Stimulated activated CD4-positive, alpha-beta T cell treated with anti-CD3 and anti-CD28 coated beads, Interleukin-1b, Interleukin-23, amount 100 ng/mL, for 24 hours (primary cell): Measurements from ENCODE around the gene SAMD4A.
"Not testable (repeated sequence)": the region's sequence is repeated elsewhere in the genome, so short reads cannot be mapped to it uniquely, and the experiment has no call there.

Experiments
- DNase-seq, 4 experiments: peaks; one replicate each; pipeline ENCODE4 v3.0.0-alpha.2; 2020; ENCODE audit warnings: low read depth in 4 of 4, low spot score in 1 of 4

SAMD4A gene

GRCh38 chr14:54796961-54797360, 230.0 kb downstream of the SAMD4A start:
- no peak for DNase-seq

- no peak for DNase-seq
These were observed 230.6 kb downstream of the SAMD4A start for GRCh38 chr14:54797556-54797955.

- no peak for DNase-seq
These were observed 231.1 kb downstream of the SAMD4A start for GRCh38 chr14:54797986-54798385.

DNA sequence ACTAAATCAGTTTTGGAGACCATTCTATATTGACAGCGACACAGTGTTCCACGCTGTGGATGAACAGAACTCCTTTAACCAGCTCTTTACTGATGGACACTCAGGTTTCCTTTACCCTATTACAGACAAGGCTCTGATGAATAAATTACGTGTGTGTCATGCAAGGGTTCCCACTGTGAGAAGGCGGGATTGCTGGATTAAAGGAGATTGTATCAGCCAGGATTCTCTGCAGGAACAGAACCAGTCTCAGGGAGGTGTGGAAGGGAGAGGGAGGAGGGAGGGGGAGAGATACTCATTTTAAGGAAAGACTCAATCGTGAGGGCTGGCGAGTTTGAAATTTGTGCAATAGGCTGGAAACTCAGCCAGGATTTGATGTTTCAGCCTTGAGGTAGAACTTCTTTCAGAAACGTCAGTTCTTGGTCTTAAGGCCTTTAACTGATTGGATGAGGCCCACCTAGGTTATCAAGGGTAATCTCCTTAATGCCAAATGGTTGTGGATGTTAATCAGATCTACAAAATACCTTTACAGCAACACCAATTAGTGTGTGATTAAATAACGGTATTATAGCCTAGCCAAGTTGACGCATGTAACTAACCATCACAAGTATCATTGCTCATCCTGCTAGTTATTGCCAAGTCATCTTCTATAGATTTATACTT, 231.7 kb downstream of the SAMD4A start:
- no peak for DNase-seq

DNA sequence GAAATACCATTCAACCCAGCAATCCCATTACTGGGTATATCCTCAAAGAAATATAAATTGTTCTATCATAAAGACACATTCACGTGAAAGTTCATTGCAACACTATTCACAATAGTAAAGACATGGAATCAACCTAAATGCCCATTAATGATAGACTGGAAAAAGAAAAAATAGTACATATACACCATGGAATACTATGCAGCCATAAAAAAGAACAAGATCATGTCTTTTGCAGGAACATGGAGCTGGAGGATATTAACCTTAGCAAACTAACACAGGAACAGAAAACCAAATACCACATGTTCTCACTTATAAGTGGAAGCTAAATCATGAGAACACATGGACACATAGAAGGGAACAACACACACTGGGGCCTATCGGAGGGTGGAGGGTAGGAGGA, 234.6 kb downstream of the SAMD4A start:
- not testable (repeated sequence) for DNase-seq

DNA sequence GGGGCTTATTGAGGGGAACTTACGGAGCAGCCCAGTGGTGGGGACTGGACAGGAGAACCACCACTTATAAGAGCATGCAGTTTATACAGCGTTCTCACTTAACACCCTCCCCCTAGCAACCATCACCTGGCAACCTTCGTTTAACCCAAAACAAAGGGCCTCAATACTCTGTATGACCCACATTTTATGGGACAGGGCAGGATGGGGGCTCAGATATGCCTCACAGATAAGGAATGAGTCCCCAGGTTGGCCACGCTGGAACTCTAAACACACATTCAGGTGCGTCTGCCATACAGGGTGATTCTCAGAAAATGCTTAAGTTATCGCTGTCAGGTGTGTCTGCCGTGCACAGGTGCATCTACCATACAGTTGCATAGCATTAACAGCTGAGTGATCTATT, 236.5 kb downstream of the SAMD4A start:
- no peak for DNase-seq

DNA sequence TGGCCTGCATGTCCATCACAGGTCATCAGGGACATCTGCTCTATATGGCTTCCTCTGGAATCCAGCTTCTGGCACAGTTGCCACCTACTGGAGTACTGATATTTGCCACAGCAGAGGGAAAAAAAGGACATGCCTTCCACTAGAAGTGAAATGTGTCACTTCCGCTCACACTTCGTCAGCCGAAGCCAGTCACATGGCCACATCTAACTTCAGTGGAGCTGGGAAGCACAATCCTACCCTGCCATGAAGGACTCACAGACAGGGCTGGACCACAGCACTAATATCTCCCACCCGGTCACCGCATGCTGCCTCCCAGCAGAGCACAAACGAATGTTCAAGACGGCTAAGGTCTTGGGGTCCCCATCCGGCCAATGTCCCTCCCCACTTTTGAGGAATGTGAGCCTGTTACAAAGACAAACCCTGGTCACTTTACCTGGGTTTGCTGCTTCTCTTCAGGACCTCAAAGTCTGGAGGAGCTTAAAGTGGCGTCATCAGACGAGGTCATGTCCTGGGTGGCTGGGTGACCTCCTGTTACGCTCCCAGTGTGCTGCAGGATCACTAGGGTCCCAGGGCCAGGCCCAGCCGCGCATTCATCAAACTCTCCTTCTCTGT, 237.1 kb downstream of the SAMD4A start:
- DNase-seq = no peak

DNA sequence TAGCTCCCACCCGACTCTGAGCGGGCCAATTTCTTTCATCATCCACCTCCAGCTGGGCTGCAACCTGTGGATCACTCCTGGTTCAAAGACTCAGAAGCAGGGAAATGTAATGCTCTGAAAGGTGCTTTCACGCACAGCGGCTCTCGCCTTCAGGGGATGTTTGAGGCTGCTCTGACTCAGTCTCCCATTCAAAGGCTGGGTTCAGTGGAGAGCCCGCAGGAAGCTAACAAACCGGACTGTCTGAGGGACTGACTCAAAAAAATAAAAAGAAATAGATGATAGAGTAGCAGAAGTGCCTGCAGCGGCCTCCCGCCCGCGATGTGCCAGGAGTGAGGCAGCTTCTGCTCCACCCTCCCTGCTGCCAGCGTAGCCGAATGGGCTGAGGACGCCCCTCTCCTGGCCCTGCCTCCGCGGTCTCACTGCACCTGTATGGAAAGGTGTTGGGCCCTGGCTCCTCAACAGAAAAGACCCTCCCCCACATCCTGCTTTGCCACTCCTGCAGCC, 237.7 kb downstream of the SAMD4A start:
- no peak for DNase-seq

- DNase-seq = no peak
These were observed 238.1 kb downstream of the SAMD4A start for GRCh38 chr14:54805070-54805444.

DNA sequence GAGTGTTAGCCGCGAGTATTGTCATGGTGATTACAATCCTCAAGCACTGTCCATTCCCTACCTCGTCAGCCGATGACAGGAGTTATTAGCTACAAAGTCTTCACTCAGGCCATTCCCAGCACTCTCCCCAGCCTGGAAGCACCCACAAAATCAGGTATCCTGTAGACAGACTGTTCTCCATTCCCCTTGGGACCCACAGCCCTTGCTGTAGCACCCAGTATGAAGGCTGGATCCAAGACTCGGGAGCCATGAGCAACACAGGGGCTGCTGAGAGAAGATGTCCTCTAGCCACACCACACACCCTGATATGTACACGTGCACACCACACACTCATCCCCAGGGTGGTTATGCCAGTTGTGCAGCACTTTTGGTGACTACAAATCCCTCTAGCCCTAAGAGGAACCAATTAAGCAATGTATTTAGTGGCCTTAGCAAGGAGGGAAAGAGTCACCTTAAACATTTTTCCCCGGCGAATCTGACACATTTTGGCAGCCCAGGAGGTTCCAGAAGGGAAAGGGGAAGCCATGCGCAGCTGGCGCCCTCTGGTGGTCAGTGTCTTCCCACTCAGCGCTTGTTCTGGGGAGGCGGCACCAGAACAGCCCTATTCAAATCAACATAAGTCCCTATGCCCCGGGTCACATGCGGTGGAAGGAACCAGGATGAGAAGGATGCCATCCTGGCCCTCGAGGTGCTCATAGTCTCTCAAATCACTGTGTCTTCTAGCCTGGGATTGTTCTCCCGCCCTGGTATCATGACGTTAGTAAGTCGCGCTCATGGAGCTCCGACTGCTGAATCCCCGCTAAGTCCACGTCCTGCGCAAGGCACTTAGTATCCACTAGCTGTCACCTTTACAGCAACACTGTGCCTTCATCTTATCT, 238.8 kb downstream of the SAMD4A start:
- DNase-seq = peak; percentile 55 to 68 (median 68)

DNA sequence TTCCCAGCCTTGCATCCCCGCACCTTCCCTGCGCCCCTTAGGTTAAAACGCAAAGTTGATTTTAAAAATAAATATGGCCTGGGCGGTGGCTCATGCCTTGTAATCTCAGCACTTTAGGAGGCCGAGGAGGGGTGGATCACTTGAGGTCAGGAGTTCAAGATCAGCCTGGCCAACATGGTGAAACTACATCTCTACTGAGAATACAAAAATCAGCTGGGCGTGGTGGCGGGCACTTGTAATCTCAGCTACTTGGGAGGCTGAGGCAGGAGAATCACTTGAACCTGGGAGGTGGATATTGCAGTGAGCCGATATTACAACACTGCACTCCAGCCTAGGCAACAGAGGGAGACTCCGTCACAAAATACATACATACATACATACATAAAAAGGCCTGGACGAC, 239.7 kb downstream of the SAMD4A start:
- DNase-seq = no peak

DNA sequence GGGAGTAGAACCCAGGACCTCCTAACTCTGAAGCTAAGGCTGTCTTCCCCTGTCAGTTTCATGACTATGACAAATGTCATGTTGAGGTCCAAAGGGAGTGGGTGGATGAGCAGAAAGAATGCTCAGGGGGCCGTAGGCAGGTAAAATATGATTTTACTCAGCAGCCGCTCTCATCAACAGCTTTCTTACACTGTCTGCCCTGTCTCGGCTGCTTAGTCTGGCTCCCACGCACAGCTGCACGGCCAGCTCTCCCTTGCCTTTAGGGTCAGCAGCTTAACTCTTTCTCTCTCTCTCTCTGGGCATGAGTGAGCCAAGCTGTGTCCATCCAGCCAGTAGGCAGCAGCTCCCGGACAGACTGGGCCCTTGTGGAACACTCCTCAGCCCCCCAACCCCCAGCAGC, 240.5 kb downstream of the SAMD4A start:
- no peak for DNase-seq

- no peak for DNase-seq
These were observed 241.0 kb downstream of the SAMD4A start for GRCh38 chr14:54807881-54808280.

DNA sequence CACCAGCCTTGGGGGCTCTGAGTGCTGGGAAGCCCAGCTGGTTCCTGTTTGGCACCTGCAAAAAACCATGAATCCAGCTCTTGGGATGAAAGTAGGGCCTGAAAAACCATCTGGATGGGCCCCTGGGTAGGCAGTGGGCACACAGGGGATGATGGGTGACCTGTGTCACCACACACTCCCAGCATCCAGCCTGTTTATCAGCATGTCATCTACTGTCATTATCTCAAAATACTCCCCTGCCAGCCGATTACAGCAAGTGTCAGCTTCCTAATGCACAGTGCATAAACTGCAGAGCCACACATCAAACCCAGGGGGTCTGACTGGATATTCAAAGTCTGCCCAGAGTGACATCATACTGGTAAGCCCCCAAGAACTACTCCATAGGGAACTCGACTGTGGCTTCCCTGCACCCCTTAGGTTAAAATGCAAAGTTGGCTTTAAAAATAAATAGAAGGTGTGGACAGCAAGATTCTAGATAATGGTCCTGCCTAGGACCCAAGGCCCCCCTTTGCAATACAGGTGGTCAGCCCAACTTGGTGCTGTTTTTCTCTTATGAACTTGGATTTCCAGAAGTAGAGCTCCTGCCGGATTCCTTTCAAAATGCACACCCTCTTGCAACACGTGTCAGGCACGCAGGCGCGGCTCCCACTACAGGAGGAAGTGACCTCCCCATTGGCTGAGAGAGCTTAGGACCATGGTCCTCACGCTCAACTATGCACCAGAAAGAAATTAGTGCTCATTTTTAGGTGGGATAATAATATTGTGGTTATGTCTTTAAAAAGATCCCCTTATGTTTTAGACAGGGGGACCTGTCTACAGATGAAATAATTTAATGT, 241.6 kb downstream of the SAMD4A start:
- DNase-seq = no peak

- DNase-seq = no peak
These were observed 242.8 kb downstream of the SAMD4A start for GRCh38 chr14:54809767-54810166.

DNA sequence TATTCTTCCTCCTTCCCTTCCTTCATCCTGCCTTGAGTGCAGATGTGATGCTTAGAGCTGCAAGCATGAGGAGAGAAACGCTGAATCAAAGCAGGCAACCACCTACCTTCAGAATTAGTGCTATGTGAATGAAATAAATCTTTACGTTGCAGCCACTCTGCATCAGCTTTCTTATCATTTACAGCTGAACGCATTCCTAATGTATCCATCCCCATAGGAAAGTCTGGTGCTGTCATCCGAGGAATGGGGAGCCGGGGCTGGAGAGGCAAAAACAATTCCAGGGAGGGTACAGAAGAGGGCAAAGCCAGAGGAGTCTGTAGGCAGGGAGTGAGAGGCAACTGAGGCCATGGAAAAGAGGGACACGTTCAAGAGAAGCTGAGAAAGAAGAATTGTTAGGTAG, 245.7 kb downstream of the SAMD4A start:
- DNase-seq = no peak

DNA sequence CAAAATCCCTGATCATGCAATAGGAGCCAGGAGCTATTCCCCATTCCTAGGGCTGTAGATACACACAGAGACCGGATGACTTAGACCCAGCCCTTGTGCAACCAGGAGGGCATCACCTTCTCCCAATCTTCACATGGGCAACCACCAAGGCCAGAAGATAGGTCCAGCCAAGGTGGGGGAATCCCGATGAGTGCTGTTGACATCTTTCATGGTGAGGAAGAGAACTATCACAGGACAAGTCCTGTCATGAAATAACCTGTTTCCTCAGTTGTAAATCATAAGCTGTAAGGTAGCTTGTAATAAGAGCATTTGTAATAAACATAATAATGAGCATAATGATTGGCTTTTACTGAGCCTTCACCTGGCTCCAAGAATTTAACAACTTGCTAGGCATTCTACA, 246.2 kb downstream of the SAMD4A start:
- DNase-seq = no peak

DNA sequence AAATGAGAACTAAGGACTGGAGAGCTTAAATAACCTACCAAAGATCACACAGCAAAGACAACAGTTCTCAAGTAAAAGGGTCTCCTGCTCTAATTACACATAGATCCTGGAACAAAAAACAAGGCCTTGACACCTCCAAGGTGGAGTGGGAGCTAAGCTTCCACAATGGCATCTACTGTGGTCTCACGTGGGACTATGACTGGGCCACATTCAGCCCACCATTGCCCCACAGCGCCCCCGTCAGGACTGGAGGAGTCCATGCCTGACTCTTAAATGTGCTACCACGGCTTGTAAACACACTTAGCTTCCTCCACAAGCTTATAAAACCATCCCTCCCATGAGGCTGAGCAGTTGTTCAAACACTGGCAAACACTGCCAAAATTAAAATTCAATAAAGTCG, 247.1 kb downstream of the SAMD4A start:
- peak in 2 of 4 experiments; percentile 11 to 30 for DNase-seq

DNA sequence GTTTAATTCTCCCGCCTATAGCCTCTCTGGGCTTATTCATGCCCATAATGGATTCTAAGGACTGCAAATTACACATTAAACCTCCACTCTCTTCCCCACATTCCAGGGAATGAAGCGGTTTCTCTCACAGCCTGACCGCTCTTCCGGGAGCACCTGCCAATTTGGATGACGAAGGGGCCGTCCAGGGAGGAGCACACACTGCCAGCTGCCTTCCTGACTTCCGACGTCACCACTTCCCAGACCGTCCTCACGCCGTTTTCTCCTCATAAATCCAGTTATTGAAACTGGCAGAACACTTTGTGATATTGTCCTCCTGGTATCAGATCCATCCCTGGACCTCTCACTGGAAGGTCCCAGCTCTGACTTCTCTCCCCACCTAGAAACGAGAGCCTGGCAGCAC, 248.1 kb downstream of the SAMD4A start:
- no peak for DNase-seq

- DNase-seq = no peak
These were observed 248.6 kb downstream of the SAMD4A start for GRCh38 chr14:54815515-54815914.

GRCh38 chr14:54816450-54816849, 249.5 kb downstream of the SAMD4A start:
- DNase-seq = no peak
